Suprapubic skin (tissue), 4 donors: ENCODE results near the gene TCEA2. TPM values are rescaled to one million over a fixed set of nuclear protein-coding genes. Genes with fewer than 3 reads are reported as not detected.
A peak's percentile ranks its signal among the peaks of the same experiment; 100 is the strongest.

Experiments
- DNase-seq, 2 donors: peaks; one replicate each; pipeline ENCODE4 v3.0.0-alpha.2; 2019; ENCODE audit warnings: low spot score in 2 of 2
- H3K27ac ChIP-seq: fragments of 200-600 bp; sonication (generic); one replicate; pipeline ENCODE4 v1.5.1; 2019
- H3K27me3 ChIP-seq: fragments of 200-600 bp; sonication (generic); one replicate; pipeline ENCODE4 v1.5.1; 2019
- H3K36me3 ChIP-seq: fragments of 200-600 bp; sonication (generic); one replicate; pipeline ENCODE4 v1.5.1; 2019
- H3K4me1 ChIP-seq: fragments of 200-600 bp; sonication (generic); one replicate; pipeline ENCODE4 v1.5.1; 2019
- H3K4me3 ChIP-seq: fragments of 200-600 bp; sonication (generic); one replicate; pipeline ENCODE4 v1.5.1; 2019; ENCODE audit warnings: mild to moderate bottlenecking
- H3K9me3 ChIP-seq: fragments of 200-600 bp; sonication (generic); one replicate; pipeline ENCODE4 v1.5.1; 2019
- EP300 ChIP-seq: sonication (generic); formaldehyde crosslinking; IDR thresholded peaks from one replicate; pipeline ENCODE4 v1.6.1; 2017; ENCODE audit warnings: antibody characterized with exemption
- POLR2A ChIP-seq, 2 donors: fragments of 450-650 bp; IDR thresholded peaks; one replicate each; pipeline ENCODE4 v1.6.1; 2017; ENCODE audit warnings: antibody characterized with exemption in 2 of 2, mild to moderate bottlenecking in 2 of 2, moderate library complexity in 2 of 2
- POLR2AphosphoS5 ChIP-seq, 3 donors: sonication (generic); formaldehyde crosslinking; IDR thresholded peaks; one replicate each; pipeline ENCODE4 v1.6.1; 2017; ENCODE audit warnings: antibody characterized with exemption in 3 of 3
- WGBS: methylation state at CpG from one replicate; pipeline ENCODE4 v1.1.5; 2018; 5-methylcytosine and 5-hydroxymethylcytosine counted together
- total RNA-seq, 4 donors: library from RNA; depleted of rRNA; stranded (reverse); fragments of >200 nt; gene quantifications; one replicate each; pipeline ENCODE4 v1.1.0, GENCODE V29; 2016
- TF ChIP-seq, protein P1 (sequence below), 2 donors: fragments of 200-600 bp in 1 of 2; fragments of 450-650 bp in 1 of 2; sonication (generic) in 1 of 2; IDR thresholded peaks; one replicate each; pipeline ENCODE4 v1.5.1; 2016 to 2019; ENCODE audit warnings: antibody characterized with exemption in 2 of 2, mild to moderate bottlenecking in 1 of 2, moderate library complexity in 1 of 2

Gene TCEA2
- total RNA-seq, 4 donors from 2014 or later, result 8.6 to 27.9 (median 13.2) TPM

DNA sequence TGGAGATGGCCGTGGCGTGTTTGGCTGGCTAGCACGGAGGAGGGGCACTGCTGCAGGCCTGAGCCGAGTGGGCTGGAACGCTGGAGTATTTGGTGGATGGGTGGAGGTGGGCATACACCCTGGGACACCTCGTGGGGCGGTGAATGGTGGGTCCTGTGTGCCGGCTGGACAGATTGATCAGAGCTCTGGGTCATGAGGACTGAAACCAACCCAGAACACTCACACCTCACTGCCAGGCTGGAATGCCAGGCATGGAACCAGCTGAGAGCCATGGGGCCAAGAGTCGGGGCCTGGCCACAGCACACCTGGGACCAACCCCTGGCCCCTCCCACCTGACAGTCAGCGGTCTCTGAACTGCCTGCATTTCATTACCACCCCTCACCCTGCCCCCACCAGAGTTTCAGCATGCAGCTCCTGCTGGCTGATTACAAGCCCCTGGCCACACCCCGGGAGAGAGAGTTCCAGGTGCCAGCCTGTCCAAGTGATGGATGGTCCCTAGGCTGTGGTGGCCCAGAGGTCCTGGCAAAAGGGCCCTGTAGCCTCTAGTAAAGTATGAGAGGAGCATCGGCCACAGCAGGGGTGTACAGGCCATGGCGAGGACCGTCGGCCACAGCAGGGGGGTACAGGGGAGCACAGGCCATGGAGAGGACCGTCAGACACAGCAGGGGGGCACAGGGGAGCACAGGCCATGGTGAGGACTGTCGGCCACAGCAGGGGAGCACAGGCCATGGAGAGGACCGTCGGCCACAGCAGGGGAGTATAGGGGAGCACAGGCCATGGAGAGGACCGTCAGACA, 41.1 kb downstream of the TCEA2 start:
- Histone ChIP-seq H3K27me3 (peaks cover 75% of the 10 kb centered on the region), H3K4me3 (no peak overlapping the region), H3K4me1 (peaks cover 14% of the 10 kb centered on the region), H3K27ac (no peak overlapping the region), H3K36me3 (no peaks in the 10 kb centered on the region), H3K9me3 (no peaks in the 10 kb centered on the region)
- DNase-seq, result peak; percentile 47 to 72
- no peak for TF ChIP-seq POLR2A (IDR thresholded peaks at IDR 0.05)
- TF ChIP-seq EP300, result no peak
- no peak for TF ChIP-seq POLR2AphosphoS5 (IDR thresholded peaks at IDR 0.05)
- TF ChIP-seq, protein P1, sequence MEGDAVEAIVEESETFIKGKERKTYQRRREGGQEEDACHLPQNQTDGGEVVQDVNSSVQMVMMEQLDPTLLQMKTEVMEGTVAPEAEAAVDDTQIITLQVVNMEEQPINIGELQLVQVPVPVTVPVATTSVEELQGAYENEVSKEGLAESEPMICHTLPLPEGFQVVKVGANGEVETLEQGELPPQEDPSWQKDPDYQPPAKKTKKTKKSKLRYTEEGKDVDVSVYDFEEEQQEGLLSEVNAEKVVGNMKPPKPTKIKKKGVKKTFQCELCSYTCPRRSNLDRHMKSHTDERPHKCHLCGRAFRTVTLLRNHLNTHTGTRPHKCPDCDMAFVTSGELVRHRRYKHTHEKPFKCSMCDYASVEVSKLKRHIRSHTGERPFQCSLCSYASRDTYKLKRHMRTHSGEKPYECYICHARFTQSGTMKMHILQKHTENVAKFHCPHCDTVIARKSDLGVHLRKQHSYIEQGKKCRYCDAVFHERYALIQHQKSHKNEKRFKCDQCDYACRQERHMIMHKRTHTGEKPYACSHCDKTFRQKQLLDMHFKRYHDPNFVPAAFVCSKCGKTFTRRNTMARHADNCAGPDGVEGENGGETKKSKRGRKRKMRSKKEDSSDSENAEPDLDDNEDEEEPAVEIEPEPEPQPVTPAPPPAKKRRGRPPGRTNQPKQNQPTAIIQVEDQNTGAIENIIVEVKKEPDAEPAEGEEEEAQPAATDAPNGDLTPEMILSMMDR (IDR thresholded peaks at IDR 0.05), result no peak
- 54% methylated on average over 10 of the region's 20 CpGs for WGBS

DNA sequence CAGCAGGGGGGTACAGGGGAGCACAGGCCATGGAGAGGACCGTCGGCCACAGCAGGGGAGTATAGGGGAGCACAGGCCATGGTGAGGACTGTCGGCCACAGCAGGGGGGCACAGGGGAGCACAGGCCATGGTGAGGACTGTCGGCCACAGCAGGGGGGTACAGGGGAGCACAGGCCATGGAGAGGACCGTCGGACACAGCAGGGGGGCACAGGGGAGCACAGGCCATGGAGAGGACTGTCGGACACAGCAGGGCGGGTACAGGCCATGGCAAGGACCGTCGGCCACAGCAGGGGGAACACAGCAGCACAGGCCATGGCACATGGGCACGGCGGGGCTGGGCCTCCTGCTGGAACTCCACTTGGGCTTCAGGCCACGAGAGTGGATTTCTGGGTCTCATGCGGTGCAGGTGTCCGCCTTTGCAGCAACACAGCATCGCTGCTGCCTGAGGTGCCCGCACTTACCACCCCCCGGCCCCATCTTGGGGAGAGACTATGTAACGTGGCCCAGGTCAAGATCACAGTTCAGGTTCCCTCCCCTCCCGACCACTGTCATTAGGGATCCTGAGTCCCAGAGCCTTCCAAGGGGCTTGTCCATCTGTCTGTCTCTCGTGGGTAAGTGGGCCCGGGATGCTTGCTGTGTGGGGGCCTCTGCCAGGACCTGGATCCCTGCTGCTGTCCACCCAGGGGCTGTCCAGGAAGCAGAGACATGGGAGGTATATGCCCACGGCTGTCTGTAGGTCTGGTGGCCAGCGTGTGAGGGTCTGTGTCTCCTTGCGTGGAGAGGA, 41.9 kb downstream of the TCEA2 start:
- Histone ChIP-seq H3K4me1 (peaks cover 14% of the 10 kb centered on the region), H3K27me3 (peaks cover 77% of the 10 kb centered on the region), H3K27ac (no peak overlapping the region), H3K36me3 (no peaks in the 10 kb centered on the region), H3K9me3 (no peaks in the 10 kb centered on the region), H3K4me3 (no peak overlapping the region)
- WGBS, result 72% methylated on average over 11 of the region's 25 CpGs
- no peak for TF ChIP-seq POLR2A (IDR thresholded peaks at IDR 0.05)
- TF ChIP-seq POLR2AphosphoS5 (IDR thresholded peaks at IDR 0.05), result no peak
- TF ChIP-seq, protein P1 (IDR thresholded peaks at IDR 0.05), result no peak
- no peak for TF ChIP-seq EP300
- peak; percentile 21 to 40 for DNase-seq

DNA sequence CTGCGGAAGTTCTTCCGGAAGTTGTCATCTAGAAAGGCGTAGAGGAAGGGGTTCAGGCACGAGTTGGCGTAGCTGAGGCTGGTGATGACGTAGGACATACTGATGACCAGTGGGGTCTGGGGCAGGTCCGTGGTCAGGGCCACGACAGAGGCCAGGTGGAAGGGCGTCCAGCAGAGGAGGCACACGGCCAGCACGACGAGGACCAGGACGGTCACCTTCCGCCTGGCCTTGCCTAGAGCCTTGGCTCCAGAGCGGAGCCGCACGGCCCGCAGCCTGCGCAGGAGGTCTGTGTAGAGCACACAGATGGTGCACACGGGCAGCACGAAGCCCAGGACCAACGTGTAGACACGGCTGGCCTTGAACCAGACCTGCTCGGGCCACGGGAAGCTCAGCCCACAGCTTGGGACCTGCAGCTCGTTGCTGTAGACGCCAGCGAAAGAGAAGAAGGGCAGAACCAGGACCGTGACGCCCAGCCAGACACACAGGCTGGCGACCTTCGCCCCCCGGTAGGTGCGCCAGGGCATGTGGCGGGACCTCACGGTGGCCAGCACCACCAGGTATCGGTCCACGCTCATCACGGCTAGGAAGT, 42.9 kb downstream of the TCEA2 start:
- Histone ChIP-seq H3K9me3 (no peaks in the 10 kb centered on the region), H3K36me3 (no peaks in the 10 kb centered on the region), H3K27ac (no peak overlapping the region), H3K4me1 (peaks cover 14% of the 10 kb centered on the region), H3K4me3 (no peak overlapping the region), H3K27me3 (peaks cover 67% of the 10 kb centered on the region)
- no peak for TF ChIP-seq POLR2A (IDR thresholded peaks at IDR 0.05)
- WGBS, result 92% methylated on average over 39 of the region's 39 CpGs
- DNase-seq, result no peak

DNA sequence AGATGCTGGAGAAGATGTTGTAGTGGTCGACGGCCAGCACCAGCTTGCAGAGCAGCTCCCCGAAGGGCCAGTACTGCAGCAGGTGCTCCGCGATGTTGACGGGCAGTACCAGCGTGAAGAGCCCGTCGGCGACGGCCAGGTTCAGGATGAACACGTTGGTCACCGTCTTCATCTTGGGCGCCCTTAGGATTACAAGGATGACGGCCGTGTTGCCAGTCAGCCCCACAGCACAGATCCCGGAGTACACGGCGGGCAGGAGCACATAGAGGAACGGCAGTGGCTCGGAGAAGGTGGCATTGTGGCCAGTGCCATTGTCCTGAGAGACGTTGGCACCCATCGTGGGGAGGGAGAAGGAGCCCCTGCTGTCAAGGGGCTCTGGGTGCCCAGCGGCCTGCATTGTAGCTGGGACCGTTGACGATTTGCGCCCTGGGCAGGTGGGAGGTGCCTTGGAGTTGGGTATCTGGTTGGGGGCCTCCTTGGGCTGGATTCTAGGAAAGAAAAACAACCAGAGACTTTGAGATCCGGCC, 43.5 kb downstream of the TCEA2 start:
- DNase-seq, result peak in 1 of 2 donors; percentile 49
- Histone ChIP-seq H3K4me3 (no peak overlapping the region), H3K36me3 (no peaks in the 10 kb centered on the region)

More for the DNA sequence above, 43.5 kb downstream of the TCEA2 start:
- H3K9me3 ChIP-seq, result no peaks in the 10 kb centered on the region
- no peak overlapping the region for H3K27ac ChIP-seq
- TF ChIP-seq, protein P1 (IDR thresholded peaks at IDR 0.05), result no peak
- TF ChIP-seq EP300, result no peak
- no peak for TF ChIP-seq POLR2A (IDR thresholded peaks at IDR 0.05)
- TF ChIP-seq POLR2AphosphoS5 (IDR thresholded peaks at IDR 0.05), result no peak
- peaks cover 14% of the 10 kb centered on the region for H3K4me1 ChIP-seq
- H3K27me3 ChIP-seq, result peaks cover 61% of the 10 kb centered on the region
- 91% methylated on average over 17 of the region's 28 CpGs for WGBS
